ENCODE measurements around the gene HAUS2.

HAUS2 gene

GRCh38 chr15:42508263-42508690 lies 40.4 kb upstream of the HAUS2 start:
- H3K4me3 ChIP-seq (ENCODE audit: low read length), result no peak overlapping the region
- no peak for DNase-seq (ENCODE audit: low read depth)
- TF ChIP-seq, protein P1, sequence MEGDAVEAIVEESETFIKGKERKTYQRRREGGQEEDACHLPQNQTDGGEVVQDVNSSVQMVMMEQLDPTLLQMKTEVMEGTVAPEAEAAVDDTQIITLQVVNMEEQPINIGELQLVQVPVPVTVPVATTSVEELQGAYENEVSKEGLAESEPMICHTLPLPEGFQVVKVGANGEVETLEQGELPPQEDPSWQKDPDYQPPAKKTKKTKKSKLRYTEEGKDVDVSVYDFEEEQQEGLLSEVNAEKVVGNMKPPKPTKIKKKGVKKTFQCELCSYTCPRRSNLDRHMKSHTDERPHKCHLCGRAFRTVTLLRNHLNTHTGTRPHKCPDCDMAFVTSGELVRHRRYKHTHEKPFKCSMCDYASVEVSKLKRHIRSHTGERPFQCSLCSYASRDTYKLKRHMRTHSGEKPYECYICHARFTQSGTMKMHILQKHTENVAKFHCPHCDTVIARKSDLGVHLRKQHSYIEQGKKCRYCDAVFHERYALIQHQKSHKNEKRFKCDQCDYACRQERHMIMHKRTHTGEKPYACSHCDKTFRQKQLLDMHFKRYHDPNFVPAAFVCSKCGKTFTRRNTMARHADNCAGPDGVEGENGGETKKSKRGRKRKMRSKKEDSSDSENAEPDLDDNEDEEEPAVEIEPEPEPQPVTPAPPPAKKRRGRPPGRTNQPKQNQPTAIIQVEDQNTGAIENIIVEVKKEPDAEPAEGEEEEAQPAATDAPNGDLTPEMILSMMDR (conservative IDR thresholded peaks at IDR 0.05; ENCODE audit: low read length), result no peak

DNA sequence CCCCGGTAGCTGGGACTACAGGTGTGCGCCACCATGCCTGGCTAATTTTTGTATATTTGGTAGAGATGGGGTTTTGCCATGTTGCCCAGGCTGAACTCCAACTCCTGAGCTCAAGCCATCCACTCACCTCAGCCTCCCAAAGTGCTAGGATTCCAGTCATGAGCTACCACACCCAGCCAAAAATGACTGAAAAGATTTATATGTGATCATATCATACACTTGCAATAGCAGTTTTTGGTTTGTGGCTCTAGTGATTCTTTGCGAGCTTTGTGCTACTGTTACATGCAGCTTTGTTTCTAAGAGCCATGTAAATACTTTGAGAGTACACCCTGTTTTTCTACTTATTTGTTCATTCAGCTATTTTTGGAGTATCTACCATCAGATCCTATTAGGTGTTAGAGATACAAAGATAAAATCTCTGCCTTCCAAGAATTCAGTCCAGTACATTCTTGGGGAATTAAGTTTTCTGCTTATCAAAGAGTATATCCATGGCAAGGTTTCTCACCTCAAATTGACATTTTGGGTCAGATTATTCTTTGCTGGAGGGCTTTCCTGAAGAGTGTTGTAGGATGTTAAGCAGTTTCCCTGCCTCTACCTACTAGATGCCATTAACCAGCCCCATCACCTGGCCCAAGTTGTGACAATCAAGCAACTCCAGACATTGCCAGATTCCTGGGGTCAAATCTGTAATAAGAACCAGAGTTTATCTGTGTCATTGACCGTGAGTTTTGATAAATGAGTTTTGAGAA lies 38.2 kb upstream of the HAUS2 start:
- TF ChIP-seq, protein P1 (conservative IDR thresholded peaks at IDR 0.05; ENCODE audit: low read length), result no peak
- H3K4me3 ChIP-seq (ENCODE audit: low read length), result no peak overlapping the region
- no peak for DNase-seq (ENCODE audit: low read depth)

- peak; percentile 62 for DNase-seq (ENCODE audit: low read depth)
Measured at GRCh38 chr15:42511007-42511391, 37.6 kb upstream of the HAUS2 start.

DNA sequence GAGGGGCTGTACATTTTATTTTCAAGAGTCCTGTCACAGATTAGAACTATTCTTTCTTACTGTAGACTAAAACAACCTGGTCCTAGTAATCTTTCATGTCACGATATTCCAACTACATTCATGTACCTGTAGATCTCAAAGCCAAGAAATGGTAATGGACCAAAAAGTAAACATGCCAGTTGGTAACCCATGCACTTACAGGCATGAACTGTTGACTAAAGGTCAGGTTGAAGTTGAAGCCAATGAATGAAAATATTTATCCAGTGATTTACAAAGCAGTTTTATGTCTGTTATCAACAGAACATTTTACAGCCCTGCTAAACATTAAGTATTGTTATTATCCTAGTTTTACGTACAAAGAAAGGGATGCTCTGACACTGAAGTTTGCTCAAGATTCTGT lies 25.3 kb upstream of the HAUS2 start:
- H3K4me3 ChIP-seq (ENCODE audit: low read length), result no peak overlapping the region
- TF ChIP-seq, protein P1 (conservative IDR thresholded peaks at IDR 0.05; ENCODE audit: low read length), result no peak
- no peak for DNase-seq (ENCODE audit: low read depth)

More at GRCh38 chr15:42511007-42511391, 37.6 kb upstream of the HAUS2 start:
- TF ChIP-seq, protein P1 (conservative IDR thresholded peaks at IDR 0.05; ENCODE audit: low read length), result no peak
- no peak overlapping the region for H3K4me3 ChIP-seq (ENCODE audit: low read length)

DNA sequence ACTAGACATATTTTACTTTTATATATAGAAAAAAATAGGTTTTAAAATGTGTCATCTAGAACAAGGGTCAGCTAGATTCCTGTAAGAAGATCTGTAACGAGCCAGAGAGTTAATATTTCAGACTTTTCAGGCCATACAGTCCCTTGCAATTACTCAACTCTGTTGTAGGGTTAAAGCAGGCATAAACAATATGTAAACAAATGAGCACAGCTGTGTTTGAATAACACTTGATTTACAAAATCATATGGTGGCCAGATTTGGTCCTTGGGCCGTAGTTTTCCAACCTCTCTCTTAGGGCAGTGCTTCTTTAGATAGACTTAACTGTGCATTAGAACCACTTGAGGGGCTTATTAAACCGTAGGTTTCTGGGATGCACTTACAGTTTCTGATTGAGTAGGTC lies 19.7 kb upstream of the HAUS2 start:
- no peak overlapping the region for H3K4me3 ChIP-seq (ENCODE audit: low read length)
- TF ChIP-seq, protein P1 (conservative IDR thresholded peaks at IDR 0.05; ENCODE audit: low read length), result no peak
- DNase-seq (ENCODE audit: low read depth), result no peak

DNA sequence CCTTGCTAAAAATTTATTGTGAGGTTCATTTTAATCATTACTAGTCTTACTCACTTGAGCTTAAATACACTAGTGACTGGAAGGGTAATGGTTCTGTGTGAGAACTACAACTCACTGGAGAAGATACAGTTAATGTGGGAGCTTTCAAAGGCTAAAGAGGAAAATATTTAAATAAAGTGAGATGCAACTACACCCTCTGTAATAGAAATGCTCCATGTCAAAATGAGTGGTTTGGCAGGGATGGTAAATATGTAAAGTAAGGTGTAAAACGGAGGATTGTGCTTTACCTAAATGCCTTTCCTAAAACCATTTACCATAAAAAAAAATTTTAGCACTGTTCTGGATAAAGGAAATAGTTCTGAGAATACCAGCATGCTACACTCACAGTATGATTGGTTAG lies 15.4 kb upstream of the HAUS2 start:
- TF ChIP-seq, protein P1 (conservative IDR thresholded peaks at IDR 0.05; ENCODE audit: low read length), result no peak
- H3K4me3 ChIP-seq (ENCODE audit: low read length), result no peak overlapping the region
- DNase-seq (ENCODE audit: low read depth), result no peak
